ENCODE results near the gene SH3TC2. TPM values are rescaled to one million over a fixed set of nuclear protein-coding genes. Genes with fewer than 3 reads are reported as not detected.

SH3TC2 gene
- total and polyA plus RNA-seq, 4 donors, result 0.28 to 3.3 (median 0.64) TPM

- H3K9me3 ChIP-seq (ENCODE audit: control insufficient read depth in 4 of 4, insufficient read depth in 3 of 4, low read length in 3 of 4), result no peaks in the 10 kb centered on the region
- H3K27me3 ChIP-seq (ENCODE audit: control insufficient read depth in 3 of 3, insufficient read depth in 3 of 3, low read length in 2 of 3), result no peaks in the 10 kb centered on the region
- H3K36me3 ChIP-seq (ENCODE audit: control insufficient read depth in 4 of 4, insufficient read depth in 4 of 4, low read length in 4 of 4), result no peaks in the 10 kb centered on the region
- ATAC-seq (ENCODE audit: insufficient read depth, low FRiP score), result no peak
- no peak overlapping the region for H3K4me3 ChIP-seq
- H3K9ac ChIP-seq (ENCODE audit: insufficient read depth in 1 of 2, low read length in 2 of 2), result no peak overlapping the region
- peaks cover 0 to 4% (median 0%) of the 10 kb centered on the region in 5 donors for H3K4me1 ChIP-seq (ENCODE audit: control insufficient read depth in 5 of 5, insufficient read depth in 5 of 5, low read length in 5 of 5)
- TF ChIP-seq, protein P1, sequence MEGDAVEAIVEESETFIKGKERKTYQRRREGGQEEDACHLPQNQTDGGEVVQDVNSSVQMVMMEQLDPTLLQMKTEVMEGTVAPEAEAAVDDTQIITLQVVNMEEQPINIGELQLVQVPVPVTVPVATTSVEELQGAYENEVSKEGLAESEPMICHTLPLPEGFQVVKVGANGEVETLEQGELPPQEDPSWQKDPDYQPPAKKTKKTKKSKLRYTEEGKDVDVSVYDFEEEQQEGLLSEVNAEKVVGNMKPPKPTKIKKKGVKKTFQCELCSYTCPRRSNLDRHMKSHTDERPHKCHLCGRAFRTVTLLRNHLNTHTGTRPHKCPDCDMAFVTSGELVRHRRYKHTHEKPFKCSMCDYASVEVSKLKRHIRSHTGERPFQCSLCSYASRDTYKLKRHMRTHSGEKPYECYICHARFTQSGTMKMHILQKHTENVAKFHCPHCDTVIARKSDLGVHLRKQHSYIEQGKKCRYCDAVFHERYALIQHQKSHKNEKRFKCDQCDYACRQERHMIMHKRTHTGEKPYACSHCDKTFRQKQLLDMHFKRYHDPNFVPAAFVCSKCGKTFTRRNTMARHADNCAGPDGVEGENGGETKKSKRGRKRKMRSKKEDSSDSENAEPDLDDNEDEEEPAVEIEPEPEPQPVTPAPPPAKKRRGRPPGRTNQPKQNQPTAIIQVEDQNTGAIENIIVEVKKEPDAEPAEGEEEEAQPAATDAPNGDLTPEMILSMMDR (IDR thresholded peaks at IDR 0.05; ENCODE audit: control extremely low read depth, extremely low read depth), result no peak
- no peak for DNase-seq
- no peak overlapping the region for H3K27ac ChIP-seq (ENCODE audit: low read depth in 1 of 2, low read length in 1 of 2)
These were observed 17.8 kb downstream of the SH3TC2 start for GRCh38 chr5:149045089-149045460.

DNA sequence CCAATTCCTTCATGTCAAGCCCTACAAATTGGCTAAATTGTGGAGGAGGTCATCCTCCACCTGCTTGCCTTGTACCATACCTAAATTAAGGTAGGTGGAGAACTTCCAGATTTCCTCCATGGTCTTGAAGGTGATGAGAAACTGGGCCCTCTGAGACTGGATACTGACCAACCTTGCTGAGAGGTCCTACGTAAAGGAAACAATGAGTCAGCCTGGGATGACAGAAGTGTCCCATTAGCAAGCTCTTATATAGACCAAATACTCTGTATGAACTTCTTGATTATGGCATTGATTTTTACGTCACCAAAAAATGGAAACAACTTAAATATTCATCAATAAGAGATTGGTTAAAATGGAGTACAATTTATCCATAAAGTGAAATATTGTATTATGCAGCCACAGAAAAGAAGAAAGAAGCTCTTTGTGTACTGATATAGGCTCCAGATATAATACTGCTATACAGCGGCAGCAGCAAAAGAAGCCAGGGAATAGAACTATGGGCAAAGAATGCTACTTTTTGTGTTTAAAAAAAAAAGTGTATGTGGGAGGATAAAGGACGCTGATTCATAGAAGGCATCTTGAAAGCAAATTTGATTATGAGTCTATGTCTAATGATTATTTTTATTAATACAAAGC, 18.3 kb downstream of the SH3TC2 start:
- WGBS, 2 donors, result 83 to 85% methylated on average over 4 of the region's 4 CpGs
- no peak overlapping the region for H3K27ac ChIP-seq (ENCODE audit: low read depth in 1 of 2, low read length in 1 of 2)
- H3K4me1 ChIP-seq (ENCODE audit: control insufficient read depth in 5 of 5, insufficient read depth in 5 of 5, low read length in 5 of 5), result peaks cover 0 to 4% (median 0%) of the 10 kb centered on the region in 5 donors
- H3K9me3 ChIP-seq (ENCODE audit: control insufficient read depth in 4 of 4, insufficient read depth in 3 of 4, low read length in 3 of 4), result no peaks in the 10 kb centered on the region
- TF ChIP-seq, protein P1 (IDR thresholded peaks at IDR 0.05; ENCODE audit: control extremely low read depth, extremely low read depth), result no peak
- no peaks in the 10 kb centered on the region for H3K27me3 ChIP-seq (ENCODE audit: control insufficient read depth in 3 of 3, insufficient read depth in 3 of 3, low read length in 2 of 3)
- ATAC-seq (ENCODE audit: insufficient read depth, low FRiP score), result no peak
- no peak overlapping the region for H3K9ac ChIP-seq (ENCODE audit: insufficient read depth in 1 of 2, low read length in 2 of 2)
- H3K4me3 ChIP-seq, result no peak overlapping the region
- H3K36me3 ChIP-seq (ENCODE audit: control insufficient read depth in 4 of 4, insufficient read depth in 4 of 4, low read length in 4 of 4), result no peaks in the 10 kb centered on the region
- no peak for DNase-seq

GRCh38 chr5:149043641-149044040, 19.2 kb downstream of the SH3TC2 start:
- Histone ChIP-seq H3K36me3 (ENCODE audit: control insufficient read depth in 4 of 4, insufficient read depth in 4 of 4, low read length in 4 of 4) (no peaks in the 10 kb centered on the region), H3K9ac (ENCODE audit: insufficient read depth in 1 of 2, low read length in 2 of 2) (no peak overlapping the region), H3K27me3 (ENCODE audit: control insufficient read depth in 3 of 3, insufficient read depth in 3 of 3, low read length in 2 of 3) (no peaks in the 10 kb centered on the region), H3K4me1 (ENCODE audit: control insufficient read depth in 5 of 5, insufficient read depth in 5 of 5, low read length in 5 of 5) (peaks cover 0 to 4% (median 0%) of the 10 kb centered on the region in 5 donors), H3K27ac (ENCODE audit: low read depth in 1 of 2, low read length in 1 of 2) (no peak overlapping the region), H3K9me3 (ENCODE audit: control insufficient read depth in 4 of 4, insufficient read depth in 3 of 4, low read length in 3 of 4) (no peaks in the 10 kb centered on the region), H3K4me3 (no peak overlapping the region)
- DNase-seq, result no peak
- TF ChIP-seq, protein P1 (IDR thresholded peaks at IDR 0.05; ENCODE audit: control extremely low read depth, extremely low read depth), result no peak
- ATAC-seq (ENCODE audit: insufficient read depth, low FRiP score), result no peak
- WGBS, 2 donors, result 55 to 74% methylated on average over 4 of the region's 4 CpGs

- no peak for DNase-seq
- TF ChIP-seq, protein P1 (IDR thresholded peaks at IDR 0.05; ENCODE audit: control extremely low read depth, extremely low read depth), result no peak
- no peak overlapping the region for H3K27ac ChIP-seq (ENCODE audit: low read depth in 1 of 2, low read length in 1 of 2)
- no peaks in the 10 kb centered on the region for H3K9me3 ChIP-seq (ENCODE audit: control insufficient read depth in 4 of 4, insufficient read depth in 3 of 4, low read length in 3 of 4)
- peaks cover 0 to 4% (median 0%) of the 10 kb centered on the region in 5 donors for H3K4me1 ChIP-seq (ENCODE audit: control insufficient read depth in 5 of 5, insufficient read depth in 5 of 5, low read length in 5 of 5)
- H3K27me3 ChIP-seq (ENCODE audit: control insufficient read depth in 3 of 3, insufficient read depth in 3 of 3, low read length in 2 of 3), result no peaks in the 10 kb centered on the region
- 38 to 76% methylated on average over 1 of the region's 1 CpG for WGBS, 2 donors
- no peak overlapping the region for H3K4me3 ChIP-seq
- ATAC-seq (ENCODE audit: insufficient read depth, low FRiP score), result no peak
- no peaks in the 10 kb centered on the region for H3K36me3 ChIP-seq (ENCODE audit: control insufficient read depth in 4 of 4, insufficient read depth in 4 of 4, low read length in 4 of 4)
- no peak overlapping the region for H3K9ac ChIP-seq (ENCODE audit: insufficient read depth in 1 of 2, low read length in 2 of 2)
These were observed 20.0 kb downstream of the SH3TC2 start for GRCh38 chr5:149042865-149043264.

All from lung (tissue), 12 donors.